GM12891 (cell line): ENCODE measurements around the gene ZNF236.

ENCODE experiments used
- PAX5 ChIP-seq: IDR thresholded peaks from 2 replicates; pipeline ENCODE4 v1.6.1; 2011; ENCODE audit warnings: low read length, moderate library complexity, mild to moderate bottlenecking; ENCODE audit not compliant: insufficient read depth, severe bottlenecking
- POLR2A ChIP-seq: IDR thresholded peaks from 2 replicates; pipeline ENCODE4 v1.6.1; 2011; ENCODE audit warnings: low read depth, low read length, control low read depth
- POLR2AphosphoS5 ChIP-seq: IDR thresholded peaks from 2 replicates; pipeline ENCODE4 v1.6.1; 2011; ENCODE audit warnings: low read depth, low read length, control low read depth
- POU2F2 ChIP-seq: IDR thresholded peaks from 2 replicates; pipeline ENCODE4 v1.6.1; 2011; ENCODE audit warnings: low read depth, mild to moderate bottlenecking, control low read depth, low read length, moderate library complexity
- SPI1 ChIP-seq: IDR thresholded peaks from 2 replicates; pipeline ENCODE4 v1.6.1; 2011; ENCODE audit warnings: low read depth, low read length, control low read depth
- TAF1 ChIP-seq: IDR thresholded peaks from 2 replicates; pipeline ENCODE4 v1.6.1; 2011; ENCODE audit warnings: low read depth, low read length, control low read depth

DNA sequence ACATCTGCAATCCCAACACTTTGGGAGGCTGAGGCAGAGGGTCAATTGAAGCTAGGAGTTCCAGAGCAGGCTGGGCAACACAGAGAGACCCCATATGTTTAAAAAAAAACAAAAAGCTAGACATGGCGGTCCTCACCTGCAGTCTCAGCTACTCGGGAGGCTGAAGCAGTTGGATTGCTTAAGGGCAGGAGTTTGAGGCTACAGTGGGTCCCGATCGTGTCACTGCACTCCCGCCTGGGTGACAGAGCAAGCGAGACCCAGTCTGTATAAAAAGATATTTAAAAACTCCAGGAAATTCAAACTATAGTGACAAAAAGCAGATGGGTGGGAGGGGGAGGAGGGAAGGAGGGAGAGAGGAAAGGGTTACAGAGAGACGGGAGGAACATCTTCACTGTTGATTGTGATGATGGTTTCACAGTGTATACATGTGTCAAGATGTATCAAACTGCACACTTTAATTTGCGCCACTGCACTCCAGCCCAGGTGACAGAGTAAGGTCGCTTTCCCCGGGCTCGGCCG lies 942 bp upstream of the ZNF236 start:
- TF ChIP-seq POLR2AphosphoS5 (no peak), TAF1 (no peak), POLR2A (no peak), SPI1 (no peak), POU2F2 (no peak), PAX5 (no peak)
